Measurements from ENCODE around the gene AP1G1.

DNA sequence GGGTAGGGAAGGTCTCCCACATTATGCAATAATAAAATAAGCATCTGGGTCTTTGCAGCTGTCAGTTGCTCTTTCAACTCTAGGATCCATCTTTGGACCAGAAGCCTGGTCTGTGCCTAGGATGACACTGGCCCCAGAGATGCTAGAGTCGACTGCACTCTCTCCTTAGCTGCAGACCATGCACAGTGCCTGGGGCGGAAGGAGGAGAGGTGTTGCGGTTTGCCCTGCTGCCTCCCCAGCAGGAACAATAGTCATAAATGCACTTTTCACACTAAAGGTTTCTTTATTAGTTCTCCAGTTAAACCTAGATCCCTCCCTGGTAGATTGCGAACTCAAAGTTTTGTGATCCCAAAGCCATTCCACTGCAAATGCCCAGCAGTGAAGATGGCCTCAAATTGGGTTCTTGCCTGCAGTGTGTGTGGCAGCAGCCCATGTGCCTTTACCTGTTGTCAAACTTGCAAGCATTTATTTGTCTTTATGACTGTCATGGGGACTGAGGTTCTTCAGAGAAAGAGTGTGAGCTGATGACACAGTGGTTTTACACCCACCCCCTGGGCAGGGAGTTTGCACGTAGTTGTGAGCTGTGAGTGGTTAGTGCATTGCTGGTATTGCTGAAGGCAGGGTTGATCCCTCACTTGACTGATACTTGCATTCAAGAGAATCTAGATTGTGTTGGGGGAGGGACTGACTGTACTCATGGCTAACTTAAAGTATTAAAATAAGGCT, 47.5 kb upstream of the AP1G1 start:
- TF ChIP-seq, protein P1, sequence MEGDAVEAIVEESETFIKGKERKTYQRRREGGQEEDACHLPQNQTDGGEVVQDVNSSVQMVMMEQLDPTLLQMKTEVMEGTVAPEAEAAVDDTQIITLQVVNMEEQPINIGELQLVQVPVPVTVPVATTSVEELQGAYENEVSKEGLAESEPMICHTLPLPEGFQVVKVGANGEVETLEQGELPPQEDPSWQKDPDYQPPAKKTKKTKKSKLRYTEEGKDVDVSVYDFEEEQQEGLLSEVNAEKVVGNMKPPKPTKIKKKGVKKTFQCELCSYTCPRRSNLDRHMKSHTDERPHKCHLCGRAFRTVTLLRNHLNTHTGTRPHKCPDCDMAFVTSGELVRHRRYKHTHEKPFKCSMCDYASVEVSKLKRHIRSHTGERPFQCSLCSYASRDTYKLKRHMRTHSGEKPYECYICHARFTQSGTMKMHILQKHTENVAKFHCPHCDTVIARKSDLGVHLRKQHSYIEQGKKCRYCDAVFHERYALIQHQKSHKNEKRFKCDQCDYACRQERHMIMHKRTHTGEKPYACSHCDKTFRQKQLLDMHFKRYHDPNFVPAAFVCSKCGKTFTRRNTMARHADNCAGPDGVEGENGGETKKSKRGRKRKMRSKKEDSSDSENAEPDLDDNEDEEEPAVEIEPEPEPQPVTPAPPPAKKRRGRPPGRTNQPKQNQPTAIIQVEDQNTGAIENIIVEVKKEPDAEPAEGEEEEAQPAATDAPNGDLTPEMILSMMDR (conservative IDR thresholded peaks at IDR 0.05; ENCODE audit: low read depth, low read length), result no peak
- no peak for TF ChIP-seq EZH2 (IDR thresholded peaks at IDR 0.05; ENCODE audit: borderline replicate concordance, low read depth, low read length, poor library complexity, severe bottlenecking)

Data from A673 (cell line).